ENCODE results near the gene ALPI.

DNA sequence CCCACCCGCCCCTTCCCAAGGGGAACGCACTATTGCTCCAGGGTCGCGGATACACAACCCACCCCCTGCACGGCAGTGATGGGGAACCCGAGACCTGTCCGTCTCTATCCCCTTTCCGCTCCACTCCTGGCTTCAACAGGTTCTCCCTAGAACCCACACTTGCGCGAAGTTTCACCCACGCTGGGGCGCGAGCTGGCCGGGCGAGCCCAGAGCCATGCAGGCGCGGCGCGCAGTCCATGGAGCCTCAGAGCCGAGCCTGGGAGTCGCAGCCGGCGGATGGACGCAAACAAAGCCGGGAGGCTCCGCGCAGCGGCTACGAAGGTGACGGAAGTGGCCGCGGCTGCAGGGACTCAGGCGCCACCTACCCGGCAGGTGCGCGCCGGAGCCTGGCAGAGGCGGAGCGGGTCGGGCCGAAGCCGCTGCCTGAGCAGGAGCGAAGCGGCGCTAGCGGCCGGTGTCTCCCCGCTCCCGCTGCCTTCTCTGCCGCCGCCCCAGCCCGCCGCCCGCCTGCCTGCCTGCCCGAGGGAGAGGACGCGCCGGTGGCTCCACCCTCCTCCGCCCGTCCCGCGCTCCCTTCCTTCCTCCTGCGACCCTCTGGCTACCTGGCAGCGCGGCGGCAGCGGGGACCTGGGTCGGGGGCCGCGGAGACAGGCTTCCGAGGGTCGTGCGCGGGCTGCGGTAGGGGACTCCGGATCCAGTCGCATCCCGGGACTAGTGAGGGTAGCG is 35.3 kb upstream of the ALPI start:
- TF ChIP-seq TAF1 (IDR thresholded peaks at IDR 0.05; ENCODE audit: control insufficient read depth, extremely low read depth, insufficient read depth, low read length, severe bottlenecking): no peak
- TF ChIP-seq, protein P1, sequence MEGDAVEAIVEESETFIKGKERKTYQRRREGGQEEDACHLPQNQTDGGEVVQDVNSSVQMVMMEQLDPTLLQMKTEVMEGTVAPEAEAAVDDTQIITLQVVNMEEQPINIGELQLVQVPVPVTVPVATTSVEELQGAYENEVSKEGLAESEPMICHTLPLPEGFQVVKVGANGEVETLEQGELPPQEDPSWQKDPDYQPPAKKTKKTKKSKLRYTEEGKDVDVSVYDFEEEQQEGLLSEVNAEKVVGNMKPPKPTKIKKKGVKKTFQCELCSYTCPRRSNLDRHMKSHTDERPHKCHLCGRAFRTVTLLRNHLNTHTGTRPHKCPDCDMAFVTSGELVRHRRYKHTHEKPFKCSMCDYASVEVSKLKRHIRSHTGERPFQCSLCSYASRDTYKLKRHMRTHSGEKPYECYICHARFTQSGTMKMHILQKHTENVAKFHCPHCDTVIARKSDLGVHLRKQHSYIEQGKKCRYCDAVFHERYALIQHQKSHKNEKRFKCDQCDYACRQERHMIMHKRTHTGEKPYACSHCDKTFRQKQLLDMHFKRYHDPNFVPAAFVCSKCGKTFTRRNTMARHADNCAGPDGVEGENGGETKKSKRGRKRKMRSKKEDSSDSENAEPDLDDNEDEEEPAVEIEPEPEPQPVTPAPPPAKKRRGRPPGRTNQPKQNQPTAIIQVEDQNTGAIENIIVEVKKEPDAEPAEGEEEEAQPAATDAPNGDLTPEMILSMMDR (IDR thresholded peaks at IDR 0.05 in 2 of 3, conservative IDR thresholded peaks at IDR 0.05 in 1 of 3; ENCODE audit: insufficient read depth in 2 of 3, low read depth in 1 of 3, low read length in 3 of 3): no peak
- TF ChIP-seq IRF2 (CRISPR knock-in tag; IDR thresholded peaks at IDR 0.05): no peak
- no peak for TF ChIP-seq ZBTB17 (CRISPR knock-in tag; IDR thresholded peaks at IDR 0.05)
- TF ChIP-seq SP1 (CRISPR knock-in tag; IDR thresholded peaks at IDR 0.05): no peak
- no peak for TF ChIP-seq ZBTB33 (CRISPR knock-in tag; IDR thresholded peaks at IDR 0.05)
- no peak for TF ChIP-seq RFX1 (IDR thresholded peaks at IDR 0.05)
- no peak for TF ChIP-seq HDAC3 (IDR thresholded peaks at IDR 0.05; ENCODE audit: borderline replicate concordance, partially characterized antibody)
- TF ChIP-seq EP300 (IDR thresholded peaks at IDR 0.05; ENCODE audit: low read length): no peak
- no peak for TF ChIP-seq SPI1 (IDR thresholded peaks at IDR 0.05; ENCODE audit: borderline replicate concordance, low read depth, low read length)
- no peak for TF ChIP-seq ZNF24 (IDR thresholded peaks at IDR 0.05)
- TF ChIP-seq SMC3 (conservative IDR thresholded peaks at IDR 0.05; ENCODE audit: insufficient read depth, low read depth, low read length): no peak
- no peak for TF ChIP-seq FOXJ3 (CRISPR knock-in tag; IDR thresholded peaks at IDR 0.05)
- TF ChIP-seq ATF4 (CRISPR knock-in tag; IDR thresholded peaks at IDR 0.05): no peak

All from K562 (cell line).